Astrocyte (in vitro differentiated cells and primary cell): ENCODE measurements around the gene ZAP70. TPM values are rescaled to one million over a fixed set of nuclear protein-coding genes. Genes with fewer than 3 reads are reported as not detected.
"Not testable (repeated sequence)": the region's sequence is repeated elsewhere in the genome, so short reads cannot be mapped to it uniquely, and the experiment has no call there.

Experiments
- DNase-seq: peaks from one replicate; pipeline ENCODE4 v3.0.0-alpha.2; 2010; ENCODE audit warnings: low read depth
- FAIRE-seq: peaks from 2 replicates; lab custom pipeline; 2011; peaks lifted over from hg19 to GRCh38; lab: Jason Lieb, UNC
- H2AFZ ChIP-seq: 2 replicates; pipeline ENCODE4 v1.6.0; 2012; ENCODE audit warnings: low read depth, low read length, inconsistent platforms
- H3K27ac ChIP-seq: 2 replicates; pipeline ENCODE4 v1.5.1; 2011; ENCODE audit warnings: low read depth, low read length, inconsistent platforms
- H3K27me3 ChIP-seq: 2 replicates; pipeline ENCODE4 v1.6.0; 2011; ENCODE audit warnings: low read length, inconsistent platforms; ENCODE audit not compliant: insufficient read depth
- H3K36me3 ChIP-seq: 2 replicates; pipeline ENCODE4 v1.5.1; 2011; ENCODE audit warnings: low read length, inconsistent platforms; ENCODE audit not compliant: insufficient read depth
- H3K4me1 ChIP-seq: 2 replicates; pipeline ENCODE4 v1.5.1; 2011; ENCODE audit warnings: low read length, inconsistent platforms; ENCODE audit not compliant: insufficient read depth
- H3K4me2 ChIP-seq: 2 replicates; pipeline ENCODE4 v1.6.0; 2012; ENCODE audit warnings: low read length, inconsistent platforms
- H3K4me3 ChIP-seq: 2 replicates; pipeline ENCODE4 v1.5.1; 2011; ENCODE audit warnings: low read depth, mild to moderate bottlenecking, low read length, inconsistent platforms; ENCODE audit not compliant: insufficient read depth
- H3K79me2 ChIP-seq: 2 replicates; pipeline ENCODE4 v1.6.0; 2012; ENCODE audit warnings: mild to moderate bottlenecking, low read length, inconsistent platforms; ENCODE audit not compliant: insufficient read depth
- H3K9ac ChIP-seq: 2 replicates; pipeline ENCODE4 v1.6.0; 2012; ENCODE audit warnings: mild to moderate bottlenecking, low read length, inconsistent platforms
- H3K9me3 ChIP-seq: 2 replicates; pipeline ENCODE4 v1.5.1; 2012; ENCODE audit warnings: low read depth, mild to moderate bottlenecking, low read length, inconsistent platforms; ENCODE audit not compliant: insufficient read depth
- H4K20me1 ChIP-seq: 2 replicates; pipeline ENCODE4 v1.6.0; 2012; ENCODE audit warnings: low read length, inconsistent platforms; ENCODE audit not compliant: insufficient read depth
- H3K27ac Mint-ChIP-seq: one replicate; pipeline ENCODE4 v1.8.0; 2021; ENCODE audit warnings: mild to moderate bottlenecking, mixed read lengths; ENCODE audit not compliant: unreplicated experiment
- H3K27me3 Mint-ChIP-seq: one replicate; pipeline ENCODE4 v1.8.0; 2021; ENCODE audit warnings: low read depth, mixed read lengths; ENCODE audit not compliant: unreplicated experiment
- H3K36me3 Mint-ChIP-seq: one replicate; pipeline ENCODE4 v1.8.0; 2021; ENCODE audit warnings: low read depth, mixed read lengths; ENCODE audit not compliant: unreplicated experiment
- H3K4me1 Mint-ChIP-seq: one replicate; pipeline ENCODE4 v1.8.0; 2021; ENCODE audit warnings: low read depth, mixed read lengths; ENCODE audit not compliant: unreplicated experiment
- H3K4me3 Mint-ChIP-seq: one replicate; pipeline ENCODE4 v1.8.0; 2021; ENCODE audit warnings: mild to moderate bottlenecking, moderate library complexity, mixed read lengths; ENCODE audit not compliant: unreplicated experiment
- H3K9me3 Mint-ChIP-seq: one replicate; pipeline ENCODE4 v1.8.0; 2021; ENCODE audit warnings: mild to moderate bottlenecking, mixed read lengths; ENCODE audit not compliant: unreplicated experiment
- EZH2 ChIP-seq: IDR thresholded peaks from 2 replicates; pipeline ENCODE4 v1.6.1; 2012; ENCODE audit warnings: mild to moderate bottlenecking, low read length, inconsistent platforms; ENCODE audit not compliant: insufficient read depth
- total RNA-seq: library from RNA; stranded (reverse); gene quantifications from 2 replicates; pipeline ENCODE4 v1.2.1, GENCODE V29; 2021
- TF ChIP-seq, protein P1 (sequence below): IDR thresholded peaks from 2 replicates; pipeline ENCODE4 v1.5.1; 2011; ENCODE audit warnings: low read depth, mild to moderate bottlenecking, inconsistent platforms, low read length, moderate library complexity; ENCODE audit not compliant: insufficient read depth

ZAP70 gene
- total RNA-seq, 1 donor from 2014 or later: 0.73 TPM

DNA sequence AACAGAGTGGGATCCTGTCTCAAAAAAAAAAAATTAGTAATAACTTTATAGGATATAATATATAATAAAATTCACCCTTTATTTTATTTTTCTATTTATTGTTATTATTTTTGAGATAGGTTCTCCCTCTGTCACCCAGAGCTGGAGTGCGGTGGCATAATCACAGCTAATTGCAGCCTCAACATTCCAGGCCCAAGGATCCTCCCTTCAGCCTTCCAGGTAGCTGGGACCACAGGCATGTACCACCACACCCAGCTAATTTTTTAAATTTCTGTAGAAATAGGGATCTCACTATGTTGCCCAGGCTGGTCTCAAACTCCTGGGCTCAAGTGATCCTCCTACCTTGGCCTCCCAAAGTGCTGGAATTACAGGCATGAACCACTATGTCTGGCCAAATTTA lies 42.9 kb upstream of the ZAP70 start:
- H3K27me3 ChIP-seq: no peaks in the 10 kb centered on the region
- TF ChIP-seq, protein P1, sequence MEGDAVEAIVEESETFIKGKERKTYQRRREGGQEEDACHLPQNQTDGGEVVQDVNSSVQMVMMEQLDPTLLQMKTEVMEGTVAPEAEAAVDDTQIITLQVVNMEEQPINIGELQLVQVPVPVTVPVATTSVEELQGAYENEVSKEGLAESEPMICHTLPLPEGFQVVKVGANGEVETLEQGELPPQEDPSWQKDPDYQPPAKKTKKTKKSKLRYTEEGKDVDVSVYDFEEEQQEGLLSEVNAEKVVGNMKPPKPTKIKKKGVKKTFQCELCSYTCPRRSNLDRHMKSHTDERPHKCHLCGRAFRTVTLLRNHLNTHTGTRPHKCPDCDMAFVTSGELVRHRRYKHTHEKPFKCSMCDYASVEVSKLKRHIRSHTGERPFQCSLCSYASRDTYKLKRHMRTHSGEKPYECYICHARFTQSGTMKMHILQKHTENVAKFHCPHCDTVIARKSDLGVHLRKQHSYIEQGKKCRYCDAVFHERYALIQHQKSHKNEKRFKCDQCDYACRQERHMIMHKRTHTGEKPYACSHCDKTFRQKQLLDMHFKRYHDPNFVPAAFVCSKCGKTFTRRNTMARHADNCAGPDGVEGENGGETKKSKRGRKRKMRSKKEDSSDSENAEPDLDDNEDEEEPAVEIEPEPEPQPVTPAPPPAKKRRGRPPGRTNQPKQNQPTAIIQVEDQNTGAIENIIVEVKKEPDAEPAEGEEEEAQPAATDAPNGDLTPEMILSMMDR: no peak
- TF ChIP-seq EZH2: no peak
- no peak overlapping the region for H3K9ac ChIP-seq
- Mint-ChIP-seq H3K9me3 (no peaks in the 10 kb centered on the region), H3K4me1 (peaks cover 4% of the 10 kb centered on the region), H3K4me3 (no peak overlapping the region), H3K36me3 (peaks cover 6% of the 10 kb centered on the region), H3K27ac (no peak overlapping the region), H3K27me3 (no peaks in the 10 kb centered on the region)
- H3K79me2 ChIP-seq: no peaks in the 10 kb centered on the region
- H4K20me1 ChIP-seq: no peaks in the 10 kb centered on the region
- no peaks in the 10 kb centered on the region for H3K9me3 ChIP-seq
- H3K4me2 ChIP-seq: no peak overlapping the region
- H3K4me1 ChIP-seq: peaks cover 5% of the 10 kb centered on the region
- H3K27ac ChIP-seq: no peak overlapping the region
- no peak for DNase-seq
- H3K36me3 ChIP-seq: no peaks in the 10 kb centered on the region
- no peak overlapping the region for H2AFZ ChIP-seq
- H3K4me3 ChIP-seq: no peak overlapping the region
- FAIRE-seq: no peak

DNA sequence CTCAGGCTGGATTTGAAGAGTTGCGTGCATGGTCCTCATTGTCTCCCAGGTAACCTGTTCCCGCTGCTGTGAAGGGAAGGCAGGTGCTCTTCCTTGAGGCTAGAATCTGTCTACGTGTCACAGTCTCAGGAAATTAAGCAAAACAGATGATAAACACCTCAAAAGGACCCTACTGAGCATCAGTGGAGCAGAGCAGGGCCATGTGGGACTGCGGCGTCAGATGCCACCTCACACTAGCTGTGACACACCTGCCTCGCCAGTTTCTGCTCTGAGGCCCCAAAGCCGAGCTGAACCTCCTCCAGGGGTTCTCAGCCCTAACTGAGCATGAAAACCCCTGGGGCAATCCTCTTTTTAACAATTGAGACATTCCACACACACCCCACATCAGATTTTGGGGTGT lies 41.9 kb upstream of the ZAP70 start:
- Mint-ChIP-seq H3K27me3 (no peaks in the 10 kb centered on the region), H3K4me1 (peaks cover 4% of the 10 kb centered on the region), H3K36me3 (peaks cover 6% of the 10 kb centered on the region), H3K27ac (no peak overlapping the region), H3K9me3 (no peaks in the 10 kb centered on the region), H3K4me3 (no peak overlapping the region)
- Histone ChIP-seq H3K27me3 (no peaks in the 10 kb centered on the region), H3K79me2 (no peaks in the 10 kb centered on the region), H3K9ac (no peak overlapping the region), H2AFZ (no peak overlapping the region), H3K4me3 (no peak overlapping the region), H3K9me3 (no peaks in the 10 kb centered on the region), H3K27ac (no peak overlapping the region), H4K20me1 (no peaks in the 10 kb centered on the region), H3K36me3 (no peaks in the 10 kb centered on the region), H3K4me2 (no peak overlapping the region), H3K4me1 (peaks cover 5% of the 10 kb centered on the region)
- TF ChIP-seq EZH2: no peak
- TF ChIP-seq, protein P1: no peak
- no peak for DNase-seq
- FAIRE-seq: no peak

DNA sequence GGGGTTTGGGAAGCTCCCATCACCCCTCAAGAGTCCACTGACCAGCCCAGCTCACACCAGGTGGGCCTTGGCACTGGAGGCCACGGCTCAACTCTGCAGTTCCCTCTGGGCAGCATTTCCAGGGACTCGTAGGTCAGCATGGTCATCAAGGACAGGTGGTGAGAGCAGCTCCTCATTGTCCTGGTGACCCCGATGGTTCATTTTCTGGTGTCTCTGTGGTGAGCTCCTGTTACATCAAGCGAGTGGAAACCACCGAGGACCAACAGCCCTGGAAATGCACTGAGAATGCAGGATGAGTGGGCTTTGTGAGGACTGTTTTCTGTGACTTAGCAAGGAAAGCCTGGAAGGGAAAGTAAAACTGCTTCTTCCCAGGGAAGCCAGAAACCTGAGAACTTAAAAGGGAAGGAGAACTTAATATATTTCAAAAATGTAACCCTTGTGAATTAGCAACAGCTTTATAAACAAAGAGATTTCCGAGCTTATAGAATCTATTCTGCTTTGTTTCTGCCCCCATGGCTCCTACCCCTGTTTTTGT lies 40.7 kb upstream of the ZAP70 start:
- not testable (repeated sequence) for H3K9ac ChIP-seq, H3K4me1 Mint-ChIP-seq, H2AFZ ChIP-seq, H3K4me3 Mint-ChIP-seq, H3K9me3 ChIP-seq, FAIRE-seq, H4K20me1 ChIP-seq, H3K4me3 ChIP-seq, H3K27me3 ChIP-seq, H3K36me3 ChIP-seq, H3K27me3 Mint-ChIP-seq, DNase-seq, H3K4me2 ChIP-seq, H3K27ac ChIP-seq, H3K79me2 ChIP-seq, H3K27ac Mint-ChIP-seq, H3K9me3 Mint-ChIP-seq, H3K4me1 ChIP-seq, H3K36me3 Mint-ChIP-seq
